MM.1S (cell line): ENCODE measurements around the gene TMEM212.

ENCODE experiments used
- DNase-seq: peaks from one replicate; pipeline ENCODE4 v3.0.0-alpha.2; 2015
- H2AFZ ChIP-seq: fragments of 300-600 bp; sonication (generic); 2 replicates; pipeline ENCODE4 v1.6.0; 2016; ENCODE audit warnings: antibody characterized with exemption, low read length
- H3F3A ChIP-seq: fragments of 300-600 bp; sonication (generic); 2 replicates; pipeline ENCODE4 v1.6.1; 2016; ENCODE audit warnings: mild to moderate bottlenecking, antibody characterized with exemption, low read length, moderate library complexity, mixed read lengths; ENCODE audit not compliant: insufficient read depth
- H3K27ac ChIP-seq: fragments of 300-600 bp; sonication (generic); 2 replicates; pipeline ENCODE4 v1.5.1; 2016; ENCODE audit warnings: mild to moderate bottlenecking, low read length
- H3K27me3 ChIP-seq: fragments of 300-600 bp; sonication (generic); replicated peaks from 2 replicates; pipeline ENCODE4 v1.6.0; 2016; ENCODE audit warnings: low read length; ENCODE audit not compliant: insufficient read depth
- H3K36me3 ChIP-seq: fragments of 300-600 bp; sonication (generic); replicated peaks from 2 replicates; pipeline ENCODE4 v1.6.1; 2016; ENCODE audit warnings: mild to moderate bottlenecking, low read length, mixed read lengths; ENCODE audit not compliant: insufficient read depth
- H3K4me1 ChIP-seq: fragments of 300-600 bp; sonication (generic); 2 replicates; pipeline ENCODE4 v1.6.1; 2016; ENCODE audit warnings: low read length, mixed read lengths
- H3K4me2 ChIP-seq: fragments of 300-600 bp; sonication (generic); 2 replicates; pipeline ENCODE4 v1.6.0; 2016; ENCODE audit warnings: low read depth, low read length
- H3K4me3 ChIP-seq: fragments of 300-600 bp; sonication (generic); 2 replicates; pipeline ENCODE4 v1.5.1; 2016; ENCODE audit warnings: low read length, mixed read lengths
- H3K79me2 ChIP-seq: fragments of 300-600 bp; sonication (generic); 2 replicates; pipeline ENCODE4 v1.6.1; 2016; ENCODE audit warnings: mixed run types, low read length, mixed read lengths
- H3K9ac ChIP-seq: fragments of 300-600 bp; sonication (generic); 2 replicates; pipeline ENCODE4 v1.6.1; 2016; ENCODE audit warnings: low read length, mixed read lengths
- H3K9me2 ChIP-seq: fragments of 300-600 bp; sonication (generic); replicated peaks from 2 replicates; pipeline ENCODE4 v1.6.1; 2016; ENCODE audit warnings: mild to moderate bottlenecking, low read length, mixed read lengths; ENCODE audit not compliant: insufficient read depth
- H3K9me3 ChIP-seq: fragments of 300-600 bp; sonication (generic); replicated peaks from 2 replicates; pipeline ENCODE4 v1.6.1; 2016; ENCODE audit warnings: mild to moderate bottlenecking, low read length, mixed read lengths; ENCODE audit not compliant: insufficient read depth
- H4K20me1 ChIP-seq: fragments of 300-600 bp; sonication (generic); 2 replicates; pipeline ENCODE4 v1.6.1; 2016; ENCODE audit warnings: mild to moderate bottlenecking, low read length, moderate library complexity, mixed read lengths; ENCODE audit not compliant: insufficient read depth
- CTCF ChIP-seq: fragments of 300-600 bp; sonication (generic); IDR thresholded peaks from 2 replicates; pipeline ENCODE4 v1.5.1; 2016; ENCODE audit warnings: antibody characterized with exemption, low read length, mixed read lengths
- EZH2 ChIP-seq: fragments of 300-600 bp; sonication (generic); optimal IDR thresholded peaks from 2 replicates; pipeline ENCODE3; 2017; ENCODE audit warnings: low read depth, mild to moderate bottlenecking, antibody characterized with exemption, low read length, mixed read lengths
- EZH2phosphoT487 ChIP-seq: fragments of 300-600 bp; sonication (generic); IDR thresholded peaks from 2 replicates; pipeline ENCODE4 v1.6.1; 2018; ENCODE audit warnings: antibody characterized with exemption, low read length

TMEM212 gene

GRCh38 chr3:171896316-171896715 is 53.2 kb downstream of the TMEM212 start:
- Histone ChIP-seq H3K9me2 (no peaks in the 10 kb centered on the region), H3K9me3 (no peaks in the 10 kb centered on the region), H4K20me1 (no peaks in the 10 kb centered on the region), H3K4me2 (no peak overlapping the region), H3K4me1 (no peaks in the 10 kb centered on the region), H2AFZ (no peak overlapping the region), H3K79me2 (no peaks in the 10 kb centered on the region), H3K27ac (no peak overlapping the region), H3F3A (no peaks in the 10 kb centered on the region), H3K36me3 (no peaks in the 10 kb centered on the region), H3K27me3 (no peaks in the 10 kb centered on the region), H3K9ac (no peak overlapping the region), H3K4me3 (no peak overlapping the region)
- DNase-seq, result no peak
- TF ChIP-seq EZH2 (no peak), CTCF (no peak), EZH2phosphoT487 (no peak)

- no peaks in the 10 kb centered on the region for H3K79me2 ChIP-seq
These were observed 55.0 kb downstream of the TMEM212 start for GRCh38 chr3:171898192-171898591.

GRCh38 chr3:171900446-171900845 is 57.3 kb downstream of the TMEM212 start:
- Histone ChIP-seq H3K9me2 (no peaks in the 10 kb centered on the region), H3F3A (no peaks in the 10 kb centered on the region), H3K27ac (no peak overlapping the region), H3K9me3 (no peaks in the 10 kb centered on the region), H2AFZ (no peak overlapping the region), H3K4me3 (no peak overlapping the region), H3K79me2 (no peaks in the 10 kb centered on the region), H4K20me1 (no peaks in the 10 kb centered on the region), H3K36me3 (no peaks in the 10 kb centered on the region), H3K4me2 (no peak overlapping the region), H3K4me1 (no peaks in the 10 kb centered on the region), H3K9ac (no peak overlapping the region), H3K27me3 (no peaks in the 10 kb centered on the region)
- DNase-seq, result no peak
- TF ChIP-seq EZH2 (no peak), EZH2phosphoT487 (no peak), CTCF (no peak)

More at GRCh38 chr3:171898192-171898591, 55.0 kb downstream of the TMEM212 start:
- H3K9me2 ChIP-seq, result no peaks in the 10 kb centered on the region
- H3K27ac ChIP-seq, result no peak overlapping the region
- TF ChIP-seq CTCF, result no peak
- TF ChIP-seq EZH2, result no peak
- no peak for TF ChIP-seq EZH2phosphoT487
- no peaks in the 10 kb centered on the region for H3K4me1 ChIP-seq
- no peaks in the 10 kb centered on the region for H3F3A ChIP-seq
- no peaks in the 10 kb centered on the region for H3K9me3 ChIP-seq
- no peak overlapping the region for H2AFZ ChIP-seq
- H3K9ac ChIP-seq, result no peak overlapping the region
- no peaks in the 10 kb centered on the region for H4K20me1 ChIP-seq
- no peaks in the 10 kb centered on the region for H3K27me3 ChIP-seq
- no peak overlapping the region for H3K4me2 ChIP-seq
- no peaks in the 10 kb centered on the region for H3K36me3 ChIP-seq
- no peak overlapping the region for H3K4me3 ChIP-seq
- no peak for DNase-seq
